CD4-positive, alpha-beta T cell (primary cell): ENCODE measurements around the gene FIBCD1. TPM values are rescaled to one million over a fixed set of nuclear protein-coding genes. Genes with fewer than 3 reads are reported as not detected.

Experiments
- ATAC-seq: fragments of 200-7000 bp; cut with Tn5 transposase; one replicate; pipeline ENCODE4 v1.10.0; 2022; ENCODE audit warnings: mild to moderate bottlenecking; ENCODE audit not compliant: poor library complexity
- CTCF ChIA-PET: fragments of 350-600 bp; sonication (Branson Sonifier 250); formaldehyde crosslinking; loops from one replicate; lab custom pipeline; 2021; ENCODE audit warnings: antibody characterized with exemption, inconsistent platforms; lab: Charles Lee
- POLR2A ChIA-PET: fragments of 350-600 bp; sonication (Branson Sonifier 250); formaldehyde crosslinking; loops from one replicate; lab custom pipeline; 2021; ENCODE audit warnings: antibody characterized with exemption, inconsistent platforms; lab: Charles Lee
- DNase-seq, 14 experiments: peaks; one replicate each; pipeline ENCODE4 v3.0.0-alpha.2; 2013 to 2020; ENCODE audit warnings: mixed read lengths in 2 of 14
- H3K27ac ChIP-seq, 2 donors: one replicate each; pipeline versions ENCODE4 v1.5.1 to v1.7.0; 2013; ENCODE audit warnings: low read length in 2 of 2, low read depth in 1 of 2, mild to moderate bottlenecking in 1 of 2
- H3K27me3 ChIP-seq, 2 experiments: 1 replicate in 1 of 2; 2 replicates in 1 of 2; pipeline versions ENCODE4 v1.6.1 to v1.7.0; 2013; ENCODE audit warnings: low read length in 2 of 2, control low read depth in 1 of 2, mild to moderate bottlenecking in 1 of 2, moderate library complexity in 1 of 2; ENCODE audit not compliant: insufficient read depth in 2 of 2, control insufficient read depth in 1 of 2
- H3K36me3 ChIP-seq: one replicate; pipeline ENCODE4 v1.6.1; 2013; ENCODE audit warnings: low read length, control low read depth; ENCODE audit not compliant: insufficient read depth
- H3K4me1 ChIP-seq: one replicate; pipeline ENCODE4 v1.6.1; 2013; ENCODE audit warnings: low read length, control low read depth; ENCODE audit not compliant: insufficient read depth
- H3K4me3 ChIP-seq: one replicate; pipeline ENCODE4 v1.5.1; 2013; ENCODE audit warnings: mild to moderate bottlenecking, low read length, moderate library complexity
- H3K9me3 ChIP-seq, 2 experiments: 1 replicate in 1 of 2; 2 replicates in 1 of 2; pipeline versions ENCODE4 v1.6.1 to v1.7.0; 2013; ENCODE audit warnings: low read length in 2 of 2, mild to moderate bottlenecking in 2 of 2, control low read depth in 1 of 2, moderate library complexity in 1 of 2; ENCODE audit not compliant: control insufficient read depth in 1 of 2, insufficient read depth in 1 of 2
- H3K27ac Mint-ChIP-seq: one replicate; pipeline ENCODE4 v1.8.0; 2020; ENCODE audit warnings: mixed read lengths
- H3K27me3 Mint-ChIP-seq: one replicate; pipeline ENCODE4 v1.8.0; 2021; ENCODE audit warnings: mixed read lengths
- H3K36me3 Mint-ChIP-seq: one replicate; pipeline ENCODE4 v1.8.0; 2021; ENCODE audit warnings: low read depth, mixed read lengths
- H3K4me1 Mint-ChIP-seq: one replicate; pipeline ENCODE4 v1.8.0; 2021; ENCODE audit warnings: low read depth, mixed read lengths
- H3K4me3 Mint-ChIP-seq: one replicate; pipeline ENCODE4 v1.8.0; 2020; ENCODE audit warnings: mild to moderate bottlenecking, mixed read lengths
- H3K9me3 Mint-ChIP-seq: one replicate; pipeline ENCODE4 v1.8.0; 2020; ENCODE audit warnings: mixed read lengths
- intact Hi-C, 2 experiments: fragments of 100-400 bp; cut with DNase I in 1 of 2; cut with micrococcal nuclease in 1 of 2; formaldehyde crosslinking; loops; one replicate each; pipeline versions ENCODE4 v1.15.1 to v1.9.0; 2023 to 2025; cut with DNase I, micrococcal nuclease
- total RNA-seq, 174 experiments: library from RNA in 2 of 174; stranded (reverse) in 2 of 174; gene quantifications; one replicate each; pipeline ENCODE4 v1.2.3 and lab custom pipeline; 2021 to 2026
- TF ChIP-seq, protein P1 (sequence below): fragments of 200-600 bp; IDR thresholded peaks from one replicate; pipeline ENCODE4 v1.8.0; 2022; ENCODE audit warnings: antibody characterized with exemption, mild to moderate bottlenecking

FIBCD1 gene
- total RNA-seq, 2 experiments from 2014 or later: not detected

DNA sequence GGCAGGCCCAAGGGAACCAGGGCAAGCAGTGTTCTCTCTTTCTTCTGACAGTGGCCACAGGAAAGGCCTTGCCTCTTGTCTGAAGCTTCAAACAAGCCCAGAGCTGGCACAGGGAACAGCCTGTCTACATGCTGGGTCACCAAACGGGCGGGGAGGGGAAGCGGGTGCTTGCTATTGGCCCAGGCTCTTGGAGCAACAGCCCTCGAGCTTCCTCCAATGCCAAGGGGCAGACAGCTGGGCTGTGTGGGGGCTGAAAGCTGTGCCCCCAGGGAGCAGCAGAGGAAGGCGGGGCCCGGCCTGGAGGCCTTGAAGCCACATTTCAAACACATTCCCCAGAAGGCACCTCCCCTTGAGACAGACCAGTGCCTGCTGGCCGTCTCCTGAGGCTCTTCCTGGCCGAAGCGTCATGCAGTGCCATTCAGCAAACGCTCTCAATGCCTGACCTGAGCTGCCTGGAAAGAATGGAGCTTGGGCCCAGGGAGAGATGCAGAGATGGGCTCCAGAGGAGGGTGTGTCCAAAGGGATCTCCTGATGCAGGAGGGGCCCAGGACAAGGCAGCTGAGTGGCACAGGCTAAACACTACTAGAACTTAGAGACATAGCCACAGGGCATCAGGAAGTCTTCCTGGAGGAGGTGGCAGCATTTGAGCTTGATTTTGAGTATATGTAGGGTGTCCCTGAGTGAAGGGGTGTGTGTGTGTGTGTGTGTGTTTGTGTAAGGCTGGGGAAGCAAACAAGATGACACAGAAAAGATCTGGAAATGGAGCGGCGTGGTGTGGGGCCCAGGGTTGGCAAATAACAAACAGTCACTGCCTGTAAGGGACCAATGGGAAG is 2.5 kb downstream of the FIBCD1 start:
- ATAC-seq: no peak
- Histone ChIP-seq H3K9me3 (peaks cover 0 to 15% of the 10 kb centered on the region in 2 experiments), H3K27ac (no peak overlapping the region), H3K4me1 (peaks cover 11% of the 10 kb centered on the region), H3K4me3 (no peak overlapping the region), H3K27me3 (peaks cover 53 to 85% of the 10 kb centered on the region in 2 experiments), H3K36me3 (no peaks in the 10 kb centered on the region)
- Mint-ChIP-seq H3K4me1 (peaks cover 9% of the 10 kb centered on the region), H3K27ac (no peak overlapping the region), H3K36me3 (no peaks in the 10 kb centered on the region), H3K4me3 (no peak overlapping the region), H3K27me3 (peaks cover 76% of the 10 kb centered on the region), H3K9me3 (no peaks in the 10 kb centered on the region)
- TF ChIP-seq, protein P1, sequence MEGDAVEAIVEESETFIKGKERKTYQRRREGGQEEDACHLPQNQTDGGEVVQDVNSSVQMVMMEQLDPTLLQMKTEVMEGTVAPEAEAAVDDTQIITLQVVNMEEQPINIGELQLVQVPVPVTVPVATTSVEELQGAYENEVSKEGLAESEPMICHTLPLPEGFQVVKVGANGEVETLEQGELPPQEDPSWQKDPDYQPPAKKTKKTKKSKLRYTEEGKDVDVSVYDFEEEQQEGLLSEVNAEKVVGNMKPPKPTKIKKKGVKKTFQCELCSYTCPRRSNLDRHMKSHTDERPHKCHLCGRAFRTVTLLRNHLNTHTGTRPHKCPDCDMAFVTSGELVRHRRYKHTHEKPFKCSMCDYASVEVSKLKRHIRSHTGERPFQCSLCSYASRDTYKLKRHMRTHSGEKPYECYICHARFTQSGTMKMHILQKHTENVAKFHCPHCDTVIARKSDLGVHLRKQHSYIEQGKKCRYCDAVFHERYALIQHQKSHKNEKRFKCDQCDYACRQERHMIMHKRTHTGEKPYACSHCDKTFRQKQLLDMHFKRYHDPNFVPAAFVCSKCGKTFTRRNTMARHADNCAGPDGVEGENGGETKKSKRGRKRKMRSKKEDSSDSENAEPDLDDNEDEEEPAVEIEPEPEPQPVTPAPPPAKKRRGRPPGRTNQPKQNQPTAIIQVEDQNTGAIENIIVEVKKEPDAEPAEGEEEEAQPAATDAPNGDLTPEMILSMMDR: no peak
- intact Hi-C loops: no loop called here
- POLR2A ChIA-PET: no interaction called here
- CTCF ChIA-PET: no interaction called here
- DNase-seq: no peak

DNA sequence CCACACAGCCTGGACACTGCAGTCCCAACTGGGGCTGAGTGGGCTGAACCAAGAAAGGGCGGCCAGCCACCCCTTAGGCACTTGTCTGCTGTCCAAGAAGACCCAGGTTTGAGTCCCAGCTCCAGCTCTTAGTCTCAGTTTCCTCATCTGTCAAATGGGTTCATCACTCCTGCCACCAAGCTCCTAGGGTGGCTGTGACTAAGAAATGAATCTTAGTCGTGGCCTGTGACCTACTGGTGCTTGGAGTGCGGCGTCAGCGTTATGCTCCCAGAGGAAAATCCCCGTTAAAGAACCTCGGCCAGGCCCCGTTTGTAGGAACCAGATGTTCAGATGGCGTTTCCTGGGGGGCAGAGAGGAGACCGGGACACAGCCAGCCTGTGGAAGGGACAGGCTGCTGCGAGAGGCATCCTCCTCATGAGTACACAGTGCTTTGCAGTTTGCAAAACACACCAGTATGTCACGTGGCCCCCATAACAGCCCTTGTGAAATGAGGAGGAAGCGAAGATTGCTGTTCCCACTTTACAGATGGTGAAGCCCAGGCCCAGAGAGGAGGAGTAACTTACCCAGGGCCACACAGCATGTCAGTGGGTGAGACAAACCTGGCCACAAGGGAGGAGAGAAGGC is 3.3 kb downstream of the FIBCD1 start:
- Histone ChIP-seq H3K27ac (no peak overlapping the region), H3K4me3 (no peak overlapping the region), H3K36me3 (no peaks in the 10 kb centered on the region), H3K4me1 (peaks cover 6% of the 10 kb centered on the region), H3K9me3 (peaks cover 0 to 15% of the 10 kb centered on the region in 2 experiments), H3K27me3 (peaks cover 46 to 78% of the 10 kb centered on the region in 2 experiments)
- H3K4me1 Mint-ChIP-seq: peaks cover 4% of the 10 kb centered on the region
- peaks cover 69% of the 10 kb centered on the region for H3K27me3 Mint-ChIP-seq
- H3K9me3 Mint-ChIP-seq: no peaks in the 10 kb centered on the region
- ChIA-PET CTCF (no interaction called here), POLR2A (no interaction called here)
- H3K27ac Mint-ChIP-seq: no peak overlapping the region
- ATAC-seq (no peak), DNase-seq (no peak)
- no peaks in the 10 kb centered on the region for H3K36me3 Mint-ChIP-seq
- H3K4me3 Mint-ChIP-seq: no peak overlapping the region
- intact Hi-C loops: no loop called here
- TF ChIP-seq, protein P1: no peak

DNA sequence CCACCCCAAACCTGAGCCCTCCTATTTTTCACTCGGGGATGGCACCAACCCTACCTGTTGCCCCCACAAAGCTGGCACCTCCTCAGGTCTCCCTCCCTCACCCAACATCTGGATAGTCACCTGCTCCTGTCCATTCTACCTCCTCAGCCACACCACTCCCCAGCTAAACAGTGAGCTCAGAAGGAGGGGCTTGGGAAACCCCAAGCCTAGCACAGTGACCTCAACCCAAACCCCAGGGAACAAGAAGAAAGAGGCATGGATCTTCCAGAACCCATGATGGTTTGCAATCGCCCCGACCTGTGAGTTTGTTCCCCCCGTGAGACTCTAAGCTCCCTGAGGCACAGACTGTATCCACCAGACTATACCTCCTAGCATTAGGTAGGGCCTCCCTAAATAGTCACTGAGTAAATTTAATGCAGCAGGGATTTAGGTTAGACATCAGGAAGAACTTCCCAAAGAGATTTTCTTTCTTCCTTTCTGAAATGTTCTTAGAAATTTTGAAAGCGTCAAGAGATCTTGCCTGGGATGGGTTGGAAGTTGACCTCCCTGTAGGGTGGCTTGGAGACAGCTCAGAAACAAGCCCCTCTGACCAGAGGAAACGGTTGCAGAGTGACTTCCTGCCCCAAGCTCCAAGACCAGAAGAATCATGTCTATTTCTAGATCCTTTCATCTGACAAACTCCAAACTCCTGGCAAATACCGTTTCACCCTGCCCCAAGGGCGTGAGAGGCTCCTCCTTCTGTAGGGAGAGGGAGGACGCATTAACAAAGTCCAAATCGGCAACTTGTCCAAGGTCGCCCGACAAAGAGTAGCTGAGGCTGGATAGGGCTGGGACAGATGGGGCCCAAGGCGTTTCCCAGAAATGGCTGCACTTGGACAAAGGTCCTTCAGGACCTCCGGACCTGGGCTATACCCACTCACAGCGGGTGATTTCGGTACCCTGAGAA is 4.1 kb downstream of the FIBCD1 start:
- no peaks in the 10 kb centered on the region for H3K36me3 Mint-ChIP-seq
- Histone ChIP-seq H3K9me3 (peaks cover 0 to 15% of the 10 kb centered on the region in 2 experiments), H3K36me3 (no peaks in the 10 kb centered on the region), H3K27ac (no peak overlapping the region), H3K4me3 (no peak overlapping the region), H3K27me3 (peaks cover 38 to 70% of the 10 kb centered on the region in 2 experiments), H3K4me1 (no peaks in the 10 kb centered on the region)
- ATAC-seq: no peak
- no peak overlapping the region for H3K4me3 Mint-ChIP-seq
- TF ChIP-seq, protein P1: no peak
- intact Hi-C loops: no loop called here
- ChIA-PET POLR2A (no interaction called here), CTCF (no interaction called here)
- no peak for DNase-seq
- H3K27ac Mint-ChIP-seq: no peak overlapping the region
- peaks cover 66% of the 10 kb centered on the region for H3K27me3 Mint-ChIP-seq
- no peaks in the 10 kb centered on the region for H3K4me1 Mint-ChIP-seq
- no peaks in the 10 kb centered on the region for H3K9me3 Mint-ChIP-seq
